GM23338 (cell line): Measurements from ENCODE around the gene C1orf56. TPM values are rescaled to one million over a fixed set of nuclear protein-coding genes. Genes with fewer than 3 reads are reported as not detected.

Source experiments
- ATAC-seq: fragments of 200-7000 bp; cut with Tn5 transposase; 3 replicates; pipeline ENCODE4 v1.9.1; 2020
- DNase-seq: peaks from one replicate; pipeline ENCODE4 v3.0.0-alpha.2; 2015; ENCODE audit warnings: low spot score
- H2AFZ ChIP-seq: fragments of 200-600 bp; sonication (generic); 2 replicates; pipeline ENCODE4 v1.8.0; 2016; ENCODE audit warnings: antibody characterized with exemption, mild to moderate bottlenecking, moderate library complexity
- H3F3A ChIP-seq: fragments of 200-600 bp; sonication (generic); replicated peaks from 2 replicates; pipeline ENCODE4 v1.8.0; 2017; ENCODE audit warnings: antibody characterized with exemption, mixed run types, low read depth
- H3K27ac ChIP-seq: fragments of 200-600 bp; sonication (generic); 2 replicates; pipeline ENCODE4 v1.6.1; 2016; ENCODE audit warnings: low read depth
- H3K27me3 ChIP-seq: fragments of 200-600 bp; sonication (generic); 2 replicates; pipeline ENCODE4 v1.8.0; 2016; ENCODE audit warnings: mild to moderate bottlenecking, mixed run types, moderate library complexity; ENCODE audit not compliant: insufficient read depth
- H3K36me3 ChIP-seq: fragments of 200-600 bp; sonication (generic); 2 replicates; pipeline ENCODE4 v1.8.0; 2016; ENCODE audit warnings: mild to moderate bottlenecking; ENCODE audit not compliant: insufficient read depth
- H3K4me1 ChIP-seq: fragments of 200-600 bp; sonication (generic); 2 replicates; pipeline ENCODE4 v1.8.0; 2016; ENCODE audit warnings: mild to moderate bottlenecking, moderate library complexity; ENCODE audit not compliant: insufficient read depth
- H3K4me2 ChIP-seq: fragments of 200-600 bp; sonication (generic); 2 replicates; pipeline ENCODE4 v1.7.1; 2017; ENCODE audit warnings: mixed run types
- H3K4me3 ChIP-seq: fragments of 200-600 bp; sonication (generic); 2 replicates; pipeline ENCODE4 v1.6.1; 2016; ENCODE audit warnings: mixed run types
- H3K79me2 ChIP-seq: fragments of 200-600 bp; sonication (generic); replicated peaks from 2 replicates; pipeline ENCODE4 v1.8.0; 2017; ENCODE audit warnings: mild to moderate bottlenecking; ENCODE audit not compliant: insufficient read depth
- H3K9me2 ChIP-seq: fragments of 200-600 bp; sonication (generic); 2 replicates; pipeline ENCODE4 v1.8.0; 2017; ENCODE audit not compliant: insufficient read depth
- H4K20me1 ChIP-seq: fragments of 200-600 bp; sonication (generic); replicated peaks from 2 replicates; pipeline ENCODE4 v1.8.0; 2017; ENCODE audit warnings: mild to moderate bottlenecking; ENCODE audit not compliant: insufficient read depth
- H3K27ac Mint-ChIP-seq: 2 replicates; pipeline ENCODE4 v1.8.0; 2020; ENCODE audit warnings: inconsistent platforms, mild to moderate bottlenecking, moderate library complexity, mixed read lengths
- H3K27me3 Mint-ChIP-seq: 3 replicates; pipeline ENCODE4 v1.8.0; 2022; ENCODE audit warnings: low read depth, mild to moderate bottlenecking, moderate library complexity, mixed read lengths, inconsistent platforms; ENCODE audit not compliant: insufficient read depth, poor library complexity
- H3K36me3 Mint-ChIP-seq: 3 replicates; pipeline ENCODE4 v1.8.0; 2021; ENCODE audit warnings: low read depth, mild to moderate bottlenecking, inconsistent platforms, moderate library complexity, mixed read lengths
- H3K4me1 Mint-ChIP-seq: 3 replicates; pipeline ENCODE4 v1.8.0; 2020; ENCODE audit warnings: mild to moderate bottlenecking, inconsistent platforms, mixed read lengths
- H3K4me3 Mint-ChIP-seq: 3 replicates; pipeline ENCODE4 v1.8.0; 2021; ENCODE audit warnings: moderate library complexity, mild to moderate bottlenecking, inconsistent platforms, mixed read lengths
- H3K9me3 Mint-ChIP-seq: 3 replicates; pipeline ENCODE4 v1.8.0; 2020; ENCODE audit warnings: moderate library complexity, mild to moderate bottlenecking, inconsistent platforms, mixed read lengths
- CREB1 ChIP-seq: fragments of 250-450 bp; sonication (Bioruptor Pico); IDR thresholded peaks from 2 replicates; pipeline ENCODE4 v1.5.0; 2020; ENCODE audit warnings: low read depth, mild to moderate bottlenecking, moderate library complexity
- EZH2 ChIP-seq: fragments of 200-600 bp; sonication (generic); IDR thresholded peaks from one replicate; pipeline ENCODE4 v1.8.0; 2017; ENCODE audit warnings: antibody characterized with exemption, mild to moderate bottlenecking, low read depth; ENCODE audit not compliant: unreplicated experiment
- EZH2phosphoT487 ChIP-seq: fragments of 200-600 bp; sonication (generic); IDR thresholded peaks from one replicate; pipeline ENCODE4 v1.8.1; 2018; ENCODE audit warnings: antibody characterized with exemption; ENCODE audit not compliant: unreplicated experiment
- JUNB ChIP-seq: IDR thresholded peaks from one replicate; pipeline ENCODE4 v1.6.1; 2016; ENCODE audit warnings: antibody characterized with exemption; ENCODE audit not compliant: unreplicated experiment
- NANOG ChIP-seq: IDR thresholded peaks from 2 replicates; pipeline ENCODE4 v1.6.1; 2016; ENCODE audit warnings: antibody characterized with exemption, borderline replicate concordance
- POLR2AphosphoS5 ChIP-seq: IDR thresholded peaks from 2 replicates; pipeline ENCODE4 v1.6.1; 2016; ENCODE audit warnings: antibody characterized with exemption, low read depth
- STAT1 ChIP-seq: IDR thresholded peaks from one replicate; pipeline ENCODE4 v1.6.1; 2016; ENCODE audit warnings: antibody characterized with exemption; ENCODE audit not compliant: unreplicated experiment
- ZNF114 ChIP-seq: fragments of 250-450 bp; sonication (Bioruptor Pico); IDR thresholded peaks from 2 replicates; pipeline ENCODE4 v1.5.0; 2020; ENCODE audit warnings: mild to moderate bottlenecking, moderate library complexity
- ZNF331 ChIP-seq: fragments of 250-450 bp; sonication (Bioruptor Pico); IDR thresholded peaks from 2 replicates; pipeline ENCODE4 v1.5.0; 2020; ENCODE audit warnings: low read depth, mild to moderate bottlenecking, moderate library complexity
- polyA plus RNA-seq: library from polyadenylated mRNA; unstranded; fragments of >200 nt; fragmentation: Nextera tagmentation; extraction: Ambion mirVana; gene quantifications from 2 replicates; pipeline ENCODE4 v1.2.1, GENCODE V29; 2016
- total RNA-seq: library from RNA; depleted of rRNA; stranded (reverse); fragments of >200 nt; shearing (Covaris generic); gene quantifications from 2 replicates; pipeline ENCODE4 v1.2.3, GENCODE V29; 2014
- TF ChIP-seq, protein P1 (sequence below): IDR thresholded peaks from 2 replicates; pipeline ENCODE4 v1.6.1; 2016; ENCODE audit warnings: antibody characterized with exemption
- TF ChIP-seq, protein P2 (sequence below): IDR thresholded peaks from one replicate; pipeline ENCODE4 v1.6.1; 2018; ENCODE audit warnings: antibody characterized with exemption; ENCODE audit not compliant: unreplicated experiment
- TF ChIP-seq, protein P3 (sequence below): fragments of 250-450 bp; sonication (Bioruptor Pico); IDR thresholded peaks from 2 replicates; pipeline ENCODE4 v1.5.0; 2020; ENCODE audit warnings: mild to moderate bottlenecking, moderate library complexity
- TF ChIP-seq, protein P4 (sequence below), 2 experiments: fragments of 200-600 bp in 1 of 2; sonication (generic) in 1 of 2; conservative IDR thresholded peaks; 2 replicates each; pipeline versions ENCODE4 v1.5.1 to v1.6.1; 2016 to 2017; ENCODE audit warnings: antibody characterized with exemption in 2 of 2, low read depth in 2 of 2, mild to moderate bottlenecking in 2 of 2, moderate library complexity in 1 of 2

Gene C1orf56
- total and polyA plus RNA-seq, 2 experiments from 2014 or later = 3.9 to 27.8 TPM

DNA sequence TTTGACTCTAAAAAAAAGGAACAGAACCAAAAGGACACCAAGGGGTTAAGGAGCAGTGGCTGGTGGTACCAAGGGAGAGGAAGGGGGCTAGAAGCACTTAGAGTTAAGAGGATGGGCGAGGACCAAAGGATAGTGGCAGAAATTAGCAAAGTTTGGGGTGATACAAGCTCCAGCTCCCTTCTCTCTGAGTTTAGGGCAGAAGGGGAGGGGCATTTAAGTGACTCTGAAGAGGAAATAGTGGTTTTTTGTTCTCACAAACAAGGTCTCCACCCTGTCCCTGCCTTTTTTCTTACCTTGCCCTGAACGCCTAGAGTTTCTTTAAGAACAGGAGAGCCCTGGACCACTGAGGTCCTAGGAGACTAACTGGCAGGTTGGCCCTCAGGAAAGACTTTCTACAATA lies 8.6 kb downstream of the C1orf56 start:
- peaks cover 43% of the 10 kb centered on the region for H3K36me3 ChIP-seq
- Mint-ChIP-seq H3K36me3 (peaks cover 68% of the 10 kb centered on the region), H3K27ac (peak overlapping the region; percentile 24; the same call in 1 of the 2 replicates), H3K4me3 (no peak overlapping the region; the same call in 2 of the 3 replicates), H3K4me1 (peaks cover 25% of the 10 kb centered on the region), H3K27me3 (peaks cover 18% of the 10 kb centered on the region), H3K9me3 (no peaks in the 10 kb centered on the region; the same call in 2 of the 3 replicates)
- no peaks in the 10 kb centered on the region for H3K9me2 ChIP-seq
- no peak overlapping the region for H3K4me2 ChIP-seq
- no peak overlapping the region for H3K4me3 ChIP-seq
- H3K4me1 ChIP-seq = peaks cover 20% of the 10 kb centered on the region
- peaks cover 30% of the 10 kb centered on the region for H4K20me1 ChIP-seq
- ATAC-seq (no peak), DNase-seq (no peak)
- no peak overlapping the region for H2AFZ ChIP-seq
- H3K27ac ChIP-seq = 0 out of 2 replicates have a peak overlapping the region, but pooled peaks have one; percentile 86
- TF ChIP-seq, protein P1, sequence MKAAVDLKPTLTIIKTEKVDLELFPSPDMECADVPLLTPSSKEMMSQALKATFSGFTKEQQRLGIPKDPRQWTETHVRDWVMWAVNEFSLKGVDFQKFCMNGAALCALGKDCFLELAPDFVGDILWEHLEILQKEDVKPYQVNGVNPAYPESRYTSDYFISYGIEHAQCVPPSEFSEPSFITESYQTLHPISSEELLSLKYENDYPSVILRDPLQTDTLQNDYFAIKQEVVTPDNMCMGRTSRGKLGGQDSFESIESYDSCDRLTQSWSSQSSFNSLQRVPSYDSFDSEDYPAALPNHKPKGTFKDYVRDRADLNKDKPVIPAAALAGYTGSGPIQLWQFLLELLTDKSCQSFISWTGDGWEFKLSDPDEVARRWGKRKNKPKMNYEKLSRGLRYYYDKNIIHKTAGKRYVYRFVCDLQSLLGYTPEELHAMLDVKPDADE = no peak
- TF ChIP-seq, protein P2, sequence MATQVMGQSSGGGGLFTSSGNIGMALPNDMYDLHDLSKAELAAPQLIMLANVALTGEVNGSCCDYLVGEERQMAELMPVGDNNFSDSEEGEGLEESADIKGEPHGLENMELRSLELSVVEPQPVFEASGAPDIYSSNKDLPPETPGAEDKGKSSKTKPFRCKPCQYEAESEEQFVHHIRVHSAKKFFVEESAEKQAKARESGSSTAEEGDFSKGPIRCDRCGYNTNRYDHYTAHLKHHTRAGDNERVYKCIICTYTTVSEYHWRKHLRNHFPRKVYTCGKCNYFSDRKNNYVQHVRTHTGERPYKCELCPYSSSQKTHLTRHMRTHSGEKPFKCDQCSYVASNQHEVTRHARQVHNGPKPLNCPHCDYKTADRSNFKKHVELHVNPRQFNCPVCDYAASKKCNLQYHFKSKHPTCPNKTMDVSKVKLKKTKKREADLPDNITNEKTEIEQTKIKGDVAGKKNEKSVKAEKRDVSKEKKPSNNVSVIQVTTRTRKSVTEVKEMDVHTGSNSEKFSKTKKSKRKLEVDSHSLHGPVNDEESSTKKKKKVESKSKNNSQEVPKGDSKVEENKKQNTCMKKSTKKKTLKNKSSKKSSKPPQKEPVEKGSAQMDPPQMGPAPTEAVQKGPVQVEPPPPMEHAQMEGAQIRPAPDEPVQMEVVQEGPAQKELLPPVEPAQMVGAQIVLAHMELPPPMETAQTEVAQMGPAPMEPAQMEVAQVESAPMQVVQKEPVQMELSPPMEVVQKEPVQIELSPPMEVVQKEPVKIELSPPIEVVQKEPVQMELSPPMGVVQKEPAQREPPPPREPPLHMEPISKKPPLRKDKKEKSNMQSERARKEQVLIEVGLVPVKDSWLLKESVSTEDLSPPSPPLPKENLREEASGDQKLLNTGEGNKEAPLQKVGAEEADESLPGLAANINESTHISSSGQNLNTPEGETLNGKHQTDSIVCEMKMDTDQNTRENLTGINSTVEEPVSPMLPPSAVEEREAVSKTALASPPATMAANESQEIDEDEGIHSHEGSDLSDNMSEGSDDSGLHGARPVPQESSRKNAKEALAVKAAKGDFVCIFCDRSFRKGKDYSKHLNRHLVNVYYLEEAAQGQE = no peak
- TF ChIP-seq POLR2AphosphoS5 (no peak), NANOG (no peak), STAT1 (no peak), ZNF331 (no peak), EZH2 (no peak), ZNF114 (no peak), JUNB (no peak), EZH2phosphoT487 (no peak), CREB1 (CRISPR knock-in tag) (no peak)
- TF ChIP-seq, protein P3, sequence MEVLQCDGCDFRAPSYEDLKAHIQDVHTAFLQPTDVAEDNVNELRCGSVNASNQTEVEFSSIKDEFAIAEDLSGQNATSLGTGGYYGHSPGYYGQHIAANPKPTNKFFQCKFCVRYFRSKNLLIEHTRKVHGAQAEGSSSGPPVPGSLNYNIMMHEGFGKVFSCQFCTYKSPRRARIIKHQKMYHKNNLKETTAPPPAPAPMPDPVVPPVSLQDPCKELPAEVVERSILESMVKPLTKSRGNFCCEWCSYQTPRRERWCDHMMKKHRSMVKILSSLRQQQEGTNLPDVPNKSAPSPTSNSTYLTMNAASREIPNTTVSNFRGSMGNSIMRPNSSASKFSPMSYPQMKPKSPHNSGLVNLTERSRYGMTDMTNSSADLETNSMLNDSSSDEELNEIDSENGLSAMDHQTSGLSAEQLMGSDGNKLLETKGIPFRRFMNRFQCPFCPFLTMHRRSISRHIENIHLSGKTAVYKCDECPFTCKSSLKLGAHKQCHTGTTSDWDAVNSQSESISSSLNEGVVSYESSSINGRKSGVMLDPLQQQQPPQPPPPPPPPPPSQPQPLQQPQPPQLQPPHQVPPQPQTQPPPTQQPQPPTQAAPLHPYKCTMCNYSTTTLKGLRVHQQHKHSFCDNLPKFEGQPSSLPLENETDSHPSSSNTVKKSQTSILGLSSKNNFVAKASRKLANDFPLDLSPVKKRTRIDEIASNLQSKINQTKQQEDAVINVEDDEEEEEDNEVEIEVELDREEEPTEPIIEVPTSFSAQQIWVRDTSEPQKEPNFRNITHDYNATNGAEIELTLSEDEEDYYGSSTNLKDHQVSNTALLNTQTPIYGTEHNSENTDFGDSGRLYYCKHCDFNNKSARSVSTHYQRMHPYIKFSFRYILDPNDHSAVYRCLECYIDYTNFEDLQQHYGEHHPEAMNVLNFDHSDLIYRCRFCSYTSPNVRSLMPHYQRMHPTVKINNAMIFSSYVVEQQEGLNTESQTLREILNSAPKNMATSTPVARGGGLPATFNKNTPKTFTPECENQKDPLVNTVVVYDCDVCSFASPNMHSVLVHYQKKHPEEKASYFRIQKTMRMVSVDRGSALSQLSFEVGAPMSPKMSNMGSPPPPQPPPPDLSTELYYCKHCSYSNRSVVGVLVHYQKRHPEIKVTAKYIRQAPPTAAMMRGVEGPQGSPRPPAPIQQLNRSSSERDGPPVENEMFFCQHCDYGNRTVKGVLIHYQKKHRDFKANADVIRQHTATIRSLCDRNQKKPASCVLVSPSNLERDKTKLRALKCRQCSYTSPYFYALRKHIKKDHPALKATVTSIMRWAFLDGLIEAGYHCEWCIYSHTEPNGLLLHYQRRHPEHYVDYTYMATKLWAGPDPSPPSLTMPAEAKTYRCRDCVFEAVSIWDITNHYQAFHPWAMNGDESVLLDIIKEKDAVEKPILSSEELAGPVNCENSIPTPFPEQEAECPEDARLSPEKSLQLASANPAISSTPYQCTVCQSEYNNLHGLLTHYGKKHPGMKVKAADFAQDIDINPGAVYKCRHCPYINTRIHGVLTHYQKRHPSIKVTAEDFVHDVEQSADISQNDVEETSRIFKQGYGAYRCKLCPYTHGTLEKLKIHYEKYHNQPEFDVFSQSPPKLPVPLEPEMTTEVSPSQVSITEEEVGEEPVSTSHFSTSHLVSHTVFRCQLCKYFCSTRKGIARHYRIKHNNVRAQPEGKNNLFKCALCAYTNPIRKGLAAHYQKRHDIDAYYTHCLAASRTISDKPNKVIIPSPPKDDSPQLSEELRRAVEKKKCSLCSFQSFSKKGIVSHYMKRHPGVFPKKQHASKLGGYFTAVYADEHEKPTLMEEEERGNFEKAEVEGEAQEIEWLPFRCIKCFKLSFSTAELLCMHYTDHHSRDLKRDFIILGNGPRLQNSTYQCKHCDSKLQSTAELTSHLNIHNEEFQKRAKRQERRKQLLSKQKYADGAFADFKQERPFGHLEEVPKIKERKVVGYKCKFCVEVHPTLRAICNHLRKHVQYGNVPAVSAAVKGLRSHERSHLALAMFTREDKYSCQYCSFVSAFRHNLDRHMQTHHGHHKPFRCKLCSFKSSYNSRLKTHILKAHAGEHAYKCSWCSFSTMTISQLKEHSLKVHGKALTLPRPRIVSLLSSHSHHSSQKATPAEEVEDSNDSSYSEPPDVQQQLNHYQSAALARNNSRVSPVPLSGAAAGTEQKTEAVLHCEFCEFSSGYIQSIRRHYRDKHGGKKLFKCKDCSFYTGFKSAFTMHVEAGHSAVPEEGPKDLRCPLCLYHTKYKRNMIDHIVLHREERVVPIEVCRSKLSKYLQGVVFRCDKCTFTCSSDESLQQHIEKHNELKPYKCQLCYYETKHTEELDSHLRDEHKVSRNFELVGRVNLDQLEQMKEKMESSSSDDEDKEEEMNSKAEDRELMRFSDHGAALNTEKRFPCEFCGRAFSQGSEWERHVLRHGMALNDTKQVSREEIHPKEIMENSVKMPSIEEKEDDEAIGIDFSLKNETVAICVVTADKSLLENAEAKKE (CRISPR knock-in tag) = no peak
- TF ChIP-seq, protein P4, sequence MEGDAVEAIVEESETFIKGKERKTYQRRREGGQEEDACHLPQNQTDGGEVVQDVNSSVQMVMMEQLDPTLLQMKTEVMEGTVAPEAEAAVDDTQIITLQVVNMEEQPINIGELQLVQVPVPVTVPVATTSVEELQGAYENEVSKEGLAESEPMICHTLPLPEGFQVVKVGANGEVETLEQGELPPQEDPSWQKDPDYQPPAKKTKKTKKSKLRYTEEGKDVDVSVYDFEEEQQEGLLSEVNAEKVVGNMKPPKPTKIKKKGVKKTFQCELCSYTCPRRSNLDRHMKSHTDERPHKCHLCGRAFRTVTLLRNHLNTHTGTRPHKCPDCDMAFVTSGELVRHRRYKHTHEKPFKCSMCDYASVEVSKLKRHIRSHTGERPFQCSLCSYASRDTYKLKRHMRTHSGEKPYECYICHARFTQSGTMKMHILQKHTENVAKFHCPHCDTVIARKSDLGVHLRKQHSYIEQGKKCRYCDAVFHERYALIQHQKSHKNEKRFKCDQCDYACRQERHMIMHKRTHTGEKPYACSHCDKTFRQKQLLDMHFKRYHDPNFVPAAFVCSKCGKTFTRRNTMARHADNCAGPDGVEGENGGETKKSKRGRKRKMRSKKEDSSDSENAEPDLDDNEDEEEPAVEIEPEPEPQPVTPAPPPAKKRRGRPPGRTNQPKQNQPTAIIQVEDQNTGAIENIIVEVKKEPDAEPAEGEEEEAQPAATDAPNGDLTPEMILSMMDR (conservative IDR thresholded peaks at IDR 0.05; ENCODE audit: low read depth in 2 of 2) = no peak
- H3F3A ChIP-seq = peaks cover 32% of the 10 kb centered on the region; the same call in 1 of the 2 replicates
- H3K79me2 ChIP-seq = peaks cover 51% of the 10 kb centered on the region
- H3K27me3 ChIP-seq = no peaks in the 10 kb centered on the region
